Ishikawa (cell line): ENCODE results near the gene METTL22.

Experiments used
- CEBPB ChIP-seq: IDR thresholded peaks from 2 replicates; pipeline ENCODE4 v1.6.1; 2012
- CREB1 ChIP-seq: IDR thresholded peaks from 2 replicates; pipeline ENCODE4 v1.6.1; 2012; ENCODE audit warnings: low read depth
- EGR1 ChIP-seq: IDR thresholded peaks from 2 replicates; pipeline ENCODE4 v1.6.1; 2012
- EP300 ChIP-seq: IDR thresholded peaks from 2 replicates; pipeline ENCODE4 v1.6.1; 2012; ENCODE audit warnings: borderline replicate concordance
- FOXM1 ChIP-seq: IDR thresholded peaks from 2 replicates; pipeline ENCODE4 v1.6.1; 2012; ENCODE audit warnings: low read depth, borderline replicate concordance
- MAX ChIP-seq: IDR thresholded peaks from 2 replicates; pipeline ENCODE4 v1.6.1; 2012
- NFIC ChIP-seq: IDR thresholded peaks from 2 replicates; pipeline ENCODE4 v1.6.1; 2012
- RAD21 ChIP-seq: IDR thresholded peaks from 2 replicates; pipeline ENCODE4 v1.6.1; 2012; ENCODE audit warnings: low read depth
- REST ChIP-seq: IDR thresholded peaks from 2 replicates; pipeline ENCODE4 v1.6.1; 2012; ENCODE audit warnings: low read depth, mild to moderate bottlenecking
- TAF1 ChIP-seq: IDR thresholded peaks from 2 replicates; pipeline ENCODE4 v1.6.1; 2012; ENCODE audit warnings: low read depth, mild to moderate bottlenecking
- TCF12 ChIP-seq: IDR thresholded peaks from 2 replicates; pipeline ENCODE4 v1.6.1; 2012; ENCODE audit warnings: low read depth
- TEAD4 ChIP-seq: IDR thresholded peaks from 2 replicates; pipeline ENCODE4 v1.6.1; 2012
- USF1 ChIP-seq: IDR thresholded peaks from 2 replicates; pipeline ENCODE4 v1.6.1; 2012
- YY1 ChIP-seq: IDR thresholded peaks from 2 replicates; pipeline ENCODE4 v1.6.1; 2012; ENCODE audit warnings: low read depth
- ZBTB7A ChIP-seq: IDR thresholded peaks from 2 replicates; pipeline ENCODE4 v1.6.1; 2012; ENCODE audit warnings: low read depth

METTL22 gene

GRCh38 chr16:8675183-8676159, 54.0 kb downstream of the METTL22 start:
- TF ChIP-seq TAF1 (no peak), USF1 (no peak), CREB1 (no peak), EP300 (no peak), EGR1 (no peak), REST (no peak), MAX (no peak), TEAD4 (no peak), ZBTB7A (no peak), RAD21 (no peak), TCF12 (no peak), YY1 (no peak), FOXM1 (no peak), CEBPB (no peak), NFIC (no peak)

- TF ChIP-seq CREB1 (no peak), MAX (no peak), YY1 (no peak), FOXM1 (no peak), TEAD4 (no peak), TCF12 (no peak), EGR1 (no peak)
Observed at GRCh38 chr16:8676160-8676547, 54.7 kb downstream of the METTL22 start.

GRCh38 chr16:8676737-8677375, 55.4 kb downstream of the METTL22 start:
- TF ChIP-seq REST, result no peak
- TF ChIP-seq EGR1, result no peak
- no peak for TF ChIP-seq CREB1
- no peak for TF ChIP-seq RAD21
- TF ChIP-seq ZBTB7A, result no peak
- TF ChIP-seq TAF1, result no peak
- no peak for TF ChIP-seq NFIC
- no peak for TF ChIP-seq EP300
- no peak for TF ChIP-seq USF1
- TF ChIP-seq CEBPB, result no peak

GRCh38 chr16:8677481-8677880, 56.0 kb downstream of the METTL22 start:
- TF ChIP-seq CREB1, result no peak
- no peak for TF ChIP-seq YY1
- TF ChIP-seq TEAD4, result no peak
- TF ChIP-seq MAX, result no peak
- no peak for TF ChIP-seq USF1
- no peak for TF ChIP-seq EGR1
- no peak for TF ChIP-seq RAD21
- TF ChIP-seq CEBPB, result no peak
- TF ChIP-seq FOXM1, result no peak
- TF ChIP-seq NFIC, result no peak
- TF ChIP-seq ZBTB7A, result no peak
- TF ChIP-seq TAF1, result no peak
- no peak for TF ChIP-seq TCF12
- TF ChIP-seq REST, result no peak
- no peak for TF ChIP-seq EP300
